ENCODE data around the gene HSPD1.
"Not testable (repeated sequence)": the region's sequence is repeated elsewhere in the genome, so short reads cannot be mapped to it uniquely, and the experiment has no call there.

Gene HSPD1

GRCh38 chr2:197496695-197497094 is 2.9 kb downstream of the HSPD1 start:
- no peak for DNase-seq (ENCODE audit: low spot score)

- no peak for DNase-seq (ENCODE audit: low spot score)
These were observed 4.1 kb downstream of the HSPD1 start for GRCh38 chr2:197495433-197496134.

GRCh38 chr2:197487385-197487784 is 12.3 kb downstream of the HSPD1 start:
- DNase-seq (ENCODE audit: low spot score), result no peak

GRCh38 chr2:197486175-197486574 is 13.5 kb downstream of the HSPD1 start:
- DNase-seq (ENCODE audit: low spot score), result no peak

GRCh38 chr2:197484248-197484647 is 15.4 kb downstream of the HSPD1 start:
- not testable (repeated sequence) for DNase-seq (ENCODE audit: low spot score)

- no peak for DNase-seq (ENCODE audit: low spot score)
These were observed 19.2 kb downstream of the HSPD1 start for GRCh38 chr2:197480165-197481036.

GRCh38 chr2:197477797-197478196 is 21.8 kb downstream of the HSPD1 start:
- DNase-seq (ENCODE audit: low spot score), result no peak

GRCh38 chr2:197472166-197472565 is 27.5 kb downstream of the HSPD1 start:
- DNase-seq (ENCODE audit: low spot score), result no peak

- no peak for DNase-seq (ENCODE audit: low spot score)
These were observed 35.5 kb downstream of the HSPD1 start for GRCh38 chr2:197464175-197464574.

- no peak for DNase-seq (ENCODE audit: low spot score)
These were observed 38.6 kb downstream of the HSPD1 start for GRCh38 chr2:197461057-197461456.

- no peak for DNase-seq (ENCODE audit: low spot score)
These were observed 39.0 kb downstream of the HSPD1 start for GRCh38 chr2:197460649-197461048.

GRCh38 chr2:197455428-197455827 is 44.2 kb downstream of the HSPD1 start:
- no peak for DNase-seq (ENCODE audit: low spot score)

- DNase-seq (ENCODE audit: low spot score), result no peak
These were observed 44.7 kb downstream of the HSPD1 start for GRCh38 chr2:197454923-197455322.

- no peak for DNase-seq (ENCODE audit: low spot score)
These were observed 45.7 kb downstream of the HSPD1 start for GRCh38 chr2:197453914-197454398.

- DNase-seq (ENCODE audit: low spot score), result peak; percentile 100
These were observed 46.3 kb downstream of the HSPD1 start, which contains the start of gene COQ10B for GRCh38 chr2:197453123-197453913. COQ10B (plus strand) TSS chr2:197453552; CDS start chr2:197453561, 9 bp downstream.

GRCh38 chr2:197452754-197453122 is 46.9 kb downstream of the HSPD1 start:
- no peak for DNase-seq (ENCODE audit: low spot score)

GRCh38 chr2:197450935-197451358 is 48.7 kb downstream of the HSPD1 start:
- DNase-seq (ENCODE audit: low spot score), result not testable (repeated sequence)

- no peak for DNase-seq (ENCODE audit: low spot score)
These were observed 49.2 kb downstream of the HSPD1 start for GRCh38 chr2:197450465-197450864.

- no peak for DNase-seq (ENCODE audit: low spot score)
These were observed 52.8 kb downstream of the HSPD1 start for GRCh38 chr2:197446844-197447243.

GRCh38 chr2:197445746-197446145 is 53.9 kb downstream of the HSPD1 start:
- DNase-seq (ENCODE audit: low spot score), result no peak

GRCh38 chr2:197442857-197443256 is 56.8 kb downstream of the HSPD1 start:
- DNase-seq (ENCODE audit: low spot score), result peak; percentile 66

GRCh38 chr2:197437380-197437779 is 62.3 kb downstream of the HSPD1 start:
- DNase-seq (ENCODE audit: low spot score), result no peak
